Measurements from ENCODE around the gene EFHD1.

Gene EFHD1

DNA sequence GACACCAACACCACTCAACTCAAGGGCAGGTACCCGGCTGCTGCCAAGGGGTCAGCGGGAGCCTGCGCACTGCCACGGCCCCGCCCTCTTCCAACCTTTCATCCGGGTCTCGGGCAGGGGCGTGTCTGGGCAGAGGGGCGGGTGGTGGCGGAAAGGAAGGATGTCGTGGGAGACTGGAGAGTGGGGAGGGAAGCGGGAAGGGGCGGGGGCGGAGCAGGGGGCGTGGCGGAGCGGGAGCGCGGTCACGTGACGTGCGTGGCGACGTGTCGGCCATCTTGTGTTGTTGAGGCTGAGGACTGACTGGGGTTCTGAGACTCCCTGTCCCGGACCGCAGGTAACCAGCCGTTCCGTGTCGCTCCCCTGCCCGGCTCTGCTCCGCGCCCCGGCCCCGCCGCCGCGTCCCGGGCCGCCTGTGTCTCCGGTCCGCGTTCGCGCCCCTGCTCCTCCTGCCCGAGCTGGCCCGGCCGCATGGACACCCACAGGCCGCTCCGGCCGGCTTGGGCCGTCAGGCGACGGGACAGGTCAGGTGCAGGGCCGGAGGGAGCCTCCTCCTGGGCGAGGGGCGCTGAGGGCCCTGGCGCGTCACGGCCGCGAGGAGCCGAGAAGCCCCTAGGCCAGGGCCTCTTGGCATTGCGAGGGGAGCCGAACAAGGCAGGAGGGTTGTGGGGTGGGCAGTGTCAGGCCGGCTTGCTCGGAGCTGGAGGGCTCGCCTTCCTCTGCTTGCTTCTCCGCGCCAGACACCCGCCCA, 63.8 kb downstream of the EFHD1 start, which contains the start of gene GIGYF2:
Gene GIGYF2, plus strand, starts transcription at position 273 of the 748 bp plus-strand sequence. CDS start 37,867 bp downstream, outside the sequence.
- Histone ChIP-seq H3K27ac (ENCODE audit: low read depth, low read length) (peak within 1 kb of the TSS; percentile 42), H3K79me2 (ENCODE audit: control insufficient read depth, low read length) (peaks cover 50% of the 10 kb centered on the region), H3K4me3 (ENCODE audit: low read length) (peak within 1 kb of the TSS; percentile 91), H4K20me1 (ENCODE audit: control insufficient read depth, insufficient read depth, low read depth, low read length) (peaks cover 8% of the 10 kb centered on the region; the same call in 1 of the 2 replicates), H3K27me3 (ENCODE audit: control insufficient read depth, low read length) (peaks cover 4% of the 10 kb centered on the region; the same call in 1 of the 2 replicates), H3F3A (ENCODE audit: control insufficient read depth, insufficient read depth) (no peaks in the 10 kb centered on the region), H3K4me1 (ENCODE audit: control insufficient read depth, low read length) (peaks cover 28% of the 10 kb centered on the region), H3K9me3 (ENCODE audit: control insufficient read depth, insufficient read depth, low read length) (no peaks in the 10 kb centered on the region), H3K9me2 (replicated peaks; ENCODE audit: control insufficient read depth, low read length) (no peaks in the 10 kb centered on the region), H3K36me3 (ENCODE audit: control insufficient read depth, low read length) (peaks cover 33% of the 10 kb centered on the region), H3K4me2 (ENCODE audit: low read length) (peak within 1 kb of the TSS; percentile 88)
- no peak for TF ChIP-seq EZH2phosphoT487 (IDR thresholded peaks at IDR 0.05; ENCODE audit: borderline replicate concordance, low read length)
- TF ChIP-seq, protein P1, sequence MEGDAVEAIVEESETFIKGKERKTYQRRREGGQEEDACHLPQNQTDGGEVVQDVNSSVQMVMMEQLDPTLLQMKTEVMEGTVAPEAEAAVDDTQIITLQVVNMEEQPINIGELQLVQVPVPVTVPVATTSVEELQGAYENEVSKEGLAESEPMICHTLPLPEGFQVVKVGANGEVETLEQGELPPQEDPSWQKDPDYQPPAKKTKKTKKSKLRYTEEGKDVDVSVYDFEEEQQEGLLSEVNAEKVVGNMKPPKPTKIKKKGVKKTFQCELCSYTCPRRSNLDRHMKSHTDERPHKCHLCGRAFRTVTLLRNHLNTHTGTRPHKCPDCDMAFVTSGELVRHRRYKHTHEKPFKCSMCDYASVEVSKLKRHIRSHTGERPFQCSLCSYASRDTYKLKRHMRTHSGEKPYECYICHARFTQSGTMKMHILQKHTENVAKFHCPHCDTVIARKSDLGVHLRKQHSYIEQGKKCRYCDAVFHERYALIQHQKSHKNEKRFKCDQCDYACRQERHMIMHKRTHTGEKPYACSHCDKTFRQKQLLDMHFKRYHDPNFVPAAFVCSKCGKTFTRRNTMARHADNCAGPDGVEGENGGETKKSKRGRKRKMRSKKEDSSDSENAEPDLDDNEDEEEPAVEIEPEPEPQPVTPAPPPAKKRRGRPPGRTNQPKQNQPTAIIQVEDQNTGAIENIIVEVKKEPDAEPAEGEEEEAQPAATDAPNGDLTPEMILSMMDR (IDR thresholded peaks at IDR 0.05; ENCODE audit: low read depth, low read length, poor library complexity, severe bottlenecking), result no peak

DNA sequence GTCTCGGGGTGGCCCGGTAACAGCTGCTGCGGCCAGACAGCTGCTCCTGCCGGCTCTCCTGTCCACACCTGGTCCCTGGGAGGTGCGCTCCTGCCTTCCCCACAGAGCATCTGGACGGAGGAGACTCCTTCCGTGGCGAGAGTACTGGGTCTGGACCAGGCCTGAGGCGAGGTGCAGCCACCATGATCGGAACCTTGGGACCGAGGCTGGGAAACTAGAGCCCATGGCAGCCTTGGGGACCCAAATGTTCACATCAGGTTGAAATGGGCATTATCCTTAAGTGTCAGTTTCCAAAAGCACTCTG, 64.4 kb downstream of the EFHD1 start:
- no peaks in the 10 kb centered on the region for H3F3A ChIP-seq (ENCODE audit: control insufficient read depth, insufficient read depth)
- peaks cover 4% of the 10 kb centered on the region; the same call in 1 of the 2 replicates for H3K27me3 ChIP-seq (ENCODE audit: control insufficient read depth, low read length)
- no peaks in the 10 kb centered on the region for H3K9me2 ChIP-seq (replicated peaks; ENCODE audit: control insufficient read depth, low read length)
- peaks cover 10% of the 10 kb centered on the region; the same call in 1 of the 2 replicates for H4K20me1 ChIP-seq (ENCODE audit: control insufficient read depth, insufficient read depth, low read depth, low read length)
- no peaks in the 10 kb centered on the region for H3K9me3 ChIP-seq (ENCODE audit: control insufficient read depth, insufficient read depth, low read length)
- H3K36me3 ChIP-seq (ENCODE audit: control insufficient read depth, low read length), result peaks cover 33% of the 10 kb centered on the region
- H3K4me3 ChIP-seq (ENCODE audit: low read length), result peak overlapping the region; percentile 91
- H3K27ac ChIP-seq (ENCODE audit: low read depth, low read length), result peak overlapping the region; percentile 42; the same call in 1 of the 2 replicates
- peaks cover 28% of the 10 kb centered on the region for H3K4me1 ChIP-seq (ENCODE audit: control insufficient read depth, low read length)
- no peak for TF ChIP-seq EZH2phosphoT487 (IDR thresholded peaks at IDR 0.05; ENCODE audit: borderline replicate concordance, low read length)
- TF ChIP-seq, protein P1 (IDR thresholded peaks at IDR 0.05; ENCODE audit: low read depth, low read length, poor library complexity, severe bottlenecking), result no peak
- H3K4me2 ChIP-seq (ENCODE audit: low read length), result peak overlapping the region; percentile 88
- peaks cover 56% of the 10 kb centered on the region for H3K79me2 ChIP-seq (ENCODE audit: control insufficient read depth, low read length)

DNA sequence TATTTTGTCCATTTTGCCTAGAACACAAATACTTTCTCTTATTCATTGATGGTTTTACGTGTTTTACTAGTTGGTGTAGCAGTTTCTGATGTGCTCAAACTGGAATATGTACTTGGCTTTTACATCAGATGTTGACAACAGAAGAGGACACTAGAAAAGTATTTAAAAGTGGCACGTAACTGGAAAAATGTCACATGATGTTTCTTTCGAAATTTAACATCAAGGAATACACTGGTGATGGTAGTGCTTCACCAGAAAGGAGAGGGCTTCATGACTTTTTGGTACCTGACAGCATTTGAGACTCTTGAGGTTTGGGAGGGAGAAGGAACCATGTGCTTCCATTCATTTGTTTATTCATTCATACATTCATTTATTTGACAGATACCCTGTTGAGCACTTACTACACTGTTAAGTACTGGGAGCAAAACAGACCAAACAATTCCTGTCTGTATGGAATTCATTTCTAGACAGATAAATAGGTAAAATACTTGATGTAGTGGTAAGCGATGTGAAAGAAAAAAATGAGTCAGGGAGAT, 65.2 kb downstream of the EFHD1 start:
- peak overlapping the region; percentile 88 for H3K4me2 ChIP-seq (ENCODE audit: low read length)
- peak overlapping the region; percentile 91 for H3K4me3 ChIP-seq (ENCODE audit: low read length)
- H3K4me1 ChIP-seq (ENCODE audit: control insufficient read depth, low read length), result peaks cover 28% of the 10 kb centered on the region
- H3K27me3 ChIP-seq (ENCODE audit: control insufficient read depth, low read length), result no peaks in the 10 kb centered on the region; the same call in 1 of the 2 replicates
- no peak overlapping the region for H3K27ac ChIP-seq (ENCODE audit: low read depth, low read length)
- peaks cover 36% of the 10 kb centered on the region for H3K36me3 ChIP-seq (ENCODE audit: control insufficient read depth, low read length)
- peaks cover 64% of the 10 kb centered on the region for H3K79me2 ChIP-seq (ENCODE audit: control insufficient read depth, low read length)
- peaks cover 11% of the 10 kb centered on the region; the same call in 1 of the 2 replicates for H4K20me1 ChIP-seq (ENCODE audit: control insufficient read depth, insufficient read depth, low read depth, low read length)
- no peaks in the 10 kb centered on the region for H3K9me3 ChIP-seq (ENCODE audit: control insufficient read depth, insufficient read depth, low read length)
- H3K9me2 ChIP-seq (replicated peaks; ENCODE audit: control insufficient read depth, low read length), result no peaks in the 10 kb centered on the region
- H3F3A ChIP-seq (ENCODE audit: control insufficient read depth, insufficient read depth), result no peaks in the 10 kb centered on the region
- TF ChIP-seq EZH2phosphoT487 (IDR thresholded peaks at IDR 0.05; ENCODE audit: borderline replicate concordance, low read length), result no peak
- TF ChIP-seq, protein P1 (IDR thresholded peaks at IDR 0.05; ENCODE audit: low read depth, low read length, poor library complexity, severe bottlenecking), result no peak

All from DOHH2 (cell line).